Measurements from ENCODE around the gene ZC3HAV1. TPM values are rescaled to one million over a fixed set of nuclear protein-coding genes. Genes with fewer than 3 reads are reported as not detected.
"Not testable (repeated sequence)": the region's sequence is repeated elsewhere in the genome, so short reads cannot be mapped to it uniquely, and the experiment has no call there.

The ZC3HAV1 gene
- total RNA-seq, 1 donor from 2014 or later: 43.6 TPM

DNA sequence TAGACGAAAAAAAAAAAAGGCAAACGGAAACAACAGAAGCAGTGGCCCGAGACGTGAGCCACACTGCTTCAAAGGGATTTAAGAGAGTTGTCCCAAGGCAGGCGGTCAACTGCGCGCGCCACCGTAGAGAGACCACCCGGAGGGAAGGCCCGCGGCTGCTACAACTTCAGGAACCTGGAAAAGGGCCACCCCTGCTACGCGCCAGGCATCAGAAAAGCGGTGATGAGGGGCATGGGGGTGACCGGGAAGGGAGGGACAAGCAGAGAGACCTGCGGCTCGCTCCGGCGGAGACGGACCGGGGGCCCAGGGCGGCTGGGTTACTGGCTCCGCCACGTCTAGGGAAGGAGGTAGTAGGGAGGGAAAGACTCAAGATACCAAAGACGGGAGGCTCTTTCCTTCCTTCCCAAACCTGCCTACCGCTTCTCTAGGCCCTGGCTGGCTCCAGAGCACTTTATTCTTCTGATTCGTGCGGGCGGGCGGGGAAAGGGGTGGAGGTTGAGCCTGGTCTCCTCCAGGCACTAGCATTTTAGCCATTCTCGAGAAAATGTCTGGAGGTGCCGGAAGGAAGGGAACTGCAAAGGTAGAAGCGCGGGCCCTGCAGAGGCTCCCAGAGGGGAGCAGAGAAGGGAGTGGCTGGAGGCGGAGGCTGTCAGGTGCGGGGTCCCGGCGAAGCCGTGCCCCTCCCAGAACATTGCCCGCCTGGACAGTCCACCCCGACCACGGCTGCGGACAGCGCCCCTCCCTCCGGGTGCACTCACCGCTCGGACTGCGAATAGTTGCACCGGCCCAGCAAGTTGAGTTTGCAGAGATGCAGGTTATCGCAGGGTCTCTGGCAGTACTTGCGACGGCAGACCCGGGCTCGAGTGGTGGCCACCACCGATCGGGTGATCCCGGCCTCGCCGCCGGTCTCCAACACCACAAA lies 993 bp downstream of the ZC3HAV1 start:
- DNase-seq (peak; percentile 53), ATAC-seq (peak; percentile 43 to 56)
- Histone ChIP-seq H3K27me3 (ENCODE audit: low read depth) (no peaks in the 10 kb centered on the region), H3K4me1 (peaks cover 45% of the 10 kb centered on the region), H3K4me3 (peak overlapping the region; percentile 97), H3K9me3 (no peaks in the 10 kb centered on the region), H3K27ac (peak overlapping the region; percentile 95), H3K36me3 (no peaks in the 10 kb centered on the region)
- intact Hi-C loops (cut with DNase I): no loop called here
- TF ChIP-seq, protein P1, sequence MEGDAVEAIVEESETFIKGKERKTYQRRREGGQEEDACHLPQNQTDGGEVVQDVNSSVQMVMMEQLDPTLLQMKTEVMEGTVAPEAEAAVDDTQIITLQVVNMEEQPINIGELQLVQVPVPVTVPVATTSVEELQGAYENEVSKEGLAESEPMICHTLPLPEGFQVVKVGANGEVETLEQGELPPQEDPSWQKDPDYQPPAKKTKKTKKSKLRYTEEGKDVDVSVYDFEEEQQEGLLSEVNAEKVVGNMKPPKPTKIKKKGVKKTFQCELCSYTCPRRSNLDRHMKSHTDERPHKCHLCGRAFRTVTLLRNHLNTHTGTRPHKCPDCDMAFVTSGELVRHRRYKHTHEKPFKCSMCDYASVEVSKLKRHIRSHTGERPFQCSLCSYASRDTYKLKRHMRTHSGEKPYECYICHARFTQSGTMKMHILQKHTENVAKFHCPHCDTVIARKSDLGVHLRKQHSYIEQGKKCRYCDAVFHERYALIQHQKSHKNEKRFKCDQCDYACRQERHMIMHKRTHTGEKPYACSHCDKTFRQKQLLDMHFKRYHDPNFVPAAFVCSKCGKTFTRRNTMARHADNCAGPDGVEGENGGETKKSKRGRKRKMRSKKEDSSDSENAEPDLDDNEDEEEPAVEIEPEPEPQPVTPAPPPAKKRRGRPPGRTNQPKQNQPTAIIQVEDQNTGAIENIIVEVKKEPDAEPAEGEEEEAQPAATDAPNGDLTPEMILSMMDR (IDR thresholded peaks at IDR 0.05): no peak

DNA sequence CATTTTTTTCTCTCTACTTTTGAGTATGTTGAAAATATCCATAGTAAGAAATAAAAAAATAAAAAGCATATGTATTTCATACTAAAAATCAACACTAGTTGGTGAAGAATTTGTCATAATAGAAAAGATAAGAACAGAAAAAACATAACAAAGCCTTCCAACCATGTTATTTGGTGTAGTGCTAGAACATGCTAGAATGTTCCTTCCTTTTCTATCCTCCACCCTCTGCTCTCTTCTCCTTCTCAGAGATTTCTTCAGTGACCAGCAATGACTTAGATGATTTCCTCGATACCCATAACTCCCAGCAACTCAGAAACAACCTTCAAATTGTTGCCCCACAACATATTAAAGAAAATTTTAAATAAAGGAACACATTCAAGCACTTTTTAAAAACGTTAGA lies 2.6 kb downstream of the ZC3HAV1 start:
- Histone ChIP-seq H3K27ac (no peak overlapping the region), H3K4me3 (peak overlapping the region; percentile 97), H3K4me1 (peaks cover 56% of the 10 kb centered on the region), H3K36me3 (no peaks in the 10 kb centered on the region), H3K9me3 (no peaks in the 10 kb centered on the region), H3K27me3 (ENCODE audit: low read depth) (no peaks in the 10 kb centered on the region)
- ATAC-seq: no peak
- TF ChIP-seq, protein P1 (IDR thresholded peaks at IDR 0.05): no peak
- no peak for DNase-seq
- intact Hi-C loops (cut with DNase I): no loop called here

GRCh38 chr7:139106227-139106626 lies 3.3 kb downstream of the ZC3HAV1 start:
- DNase-seq; H3K36me3 ChIP-seq; H3K9me3 ChIP-seq; intact Hi-C loops (cut with DNase I); H3K27me3 ChIP-seq (ENCODE audit: low read depth); ATAC-seq: not testable (repeated sequence)
- H3K27ac ChIP-seq: peak overlapping the region; percentile 32
- peak overlapping the region; percentile 97 for H3K4me3 ChIP-seq
- H3K4me1 ChIP-seq: peaks cover 58% of the 10 kb centered on the region

DNA sequence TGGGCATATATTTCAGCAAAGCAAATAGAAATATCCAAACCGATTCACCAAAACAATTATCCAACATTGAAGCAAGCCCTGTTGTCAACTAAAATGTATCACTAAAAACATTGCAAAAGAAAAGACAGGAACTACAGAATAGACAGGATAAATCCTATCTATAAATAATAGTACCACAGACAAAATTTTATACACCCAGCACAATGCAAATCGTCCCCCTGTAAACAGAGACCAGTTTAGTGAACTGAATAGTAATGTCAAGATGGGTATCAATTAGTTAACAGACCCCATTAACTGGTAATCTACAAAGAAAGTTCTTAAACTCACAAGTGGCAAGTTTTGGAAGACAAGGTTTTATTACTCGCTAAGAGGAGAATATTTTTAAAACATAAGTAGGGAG lies 4.0 kb downstream of the ZC3HAV1 start:
- TF ChIP-seq, protein P1 (IDR thresholded peaks at IDR 0.05): no peak
- Histone ChIP-seq H3K9me3 (no peaks in the 10 kb centered on the region), H3K4me1 (peaks cover 58% of the 10 kb centered on the region), H3K4me3 (peak overlapping the region; percentile 97), H3K36me3 (no peaks in the 10 kb centered on the region), H3K27ac (peak overlapping the region; percentile 57), H3K27me3 (ENCODE audit: low read depth) (no peaks in the 10 kb centered on the region)
- DNase-seq (no peak), ATAC-seq (no peak)
- intact Hi-C loops (cut with DNase I): no loop called here

DNA sequence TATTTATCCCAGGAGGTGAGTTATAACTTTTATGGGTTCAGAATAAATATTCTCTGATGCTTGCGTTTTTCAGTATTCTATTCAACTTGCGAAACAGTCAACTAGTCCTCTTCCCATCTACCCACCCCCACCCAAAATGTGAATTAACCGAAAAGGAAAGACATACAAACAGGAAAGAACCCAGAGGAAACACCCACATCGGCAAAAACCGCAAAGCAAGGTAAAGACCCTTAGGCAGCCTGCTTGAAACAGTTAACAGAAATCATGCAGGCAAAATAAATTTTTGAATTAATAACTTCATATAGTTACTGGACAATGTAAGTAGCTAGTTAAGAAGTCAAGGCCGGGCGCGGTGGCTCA lies 5.4 kb downstream of the ZC3HAV1 start:
- intact Hi-C loops (cut with DNase I): no loop called here
- Histone ChIP-seq H3K9me3 (no peaks in the 10 kb centered on the region), H3K4me1 (peaks cover 65% of the 10 kb centered on the region), H3K27me3 (ENCODE audit: low read depth) (no peaks in the 10 kb centered on the region), H3K27ac (peak overlapping the region; percentile 57), H3K4me3 (peak overlapping the region; percentile 97), H3K36me3 (no peaks in the 10 kb centered on the region)
- TF ChIP-seq, protein P1 (IDR thresholded peaks at IDR 0.05): no peak
- DNase-seq (no peak), ATAC-seq (no peak)
